GM23338 (cell line): ENCODE results near the gene PDCD11. TPM values are rescaled to one million over a fixed set of nuclear protein-coding genes. Genes with fewer than 3 reads are reported as not detected.

Experiments used
- POLR2AphosphoS5 ChIP-seq: IDR thresholded peaks from 2 replicates; pipeline ENCODE4 v1.6.1; 2016; ENCODE audit warnings: antibody characterized with exemption, low read depth
- ZNF114 ChIP-seq: fragments of 250-450 bp; sonication (Bioruptor Pico); IDR thresholded peaks from 2 replicates; pipeline ENCODE4 v1.5.0; 2020; ENCODE audit warnings: mild to moderate bottlenecking, moderate library complexity
- polyA plus RNA-seq: library from polyadenylated mRNA; unstranded; fragments of >200 nt; fragmentation: Nextera tagmentation; extraction: Ambion mirVana; gene quantifications from 2 replicates; pipeline ENCODE4 v1.2.1, GENCODE V29; 2016
- total RNA-seq: library from RNA; depleted of rRNA; stranded (reverse); fragments of >200 nt; shearing (Covaris generic); gene quantifications from 2 replicates; pipeline ENCODE4 v1.2.3, GENCODE V29; 2014
- TF ChIP-seq, protein P1 (sequence below): fragments of 250-450 bp; sonication (Bioruptor Pico); IDR thresholded peaks from 2 replicates; pipeline ENCODE4 v1.5.0; 2020; ENCODE audit warnings: mild to moderate bottlenecking, moderate library complexity
- TF ChIP-seq, protein P2 (sequence below): IDR thresholded peaks from one replicate; pipeline ENCODE4 v1.6.1; 2018; ENCODE audit warnings: antibody characterized with exemption; ENCODE audit not compliant: unreplicated experiment

Gene PDCD11
- total and polyA plus RNA-seq, 2 experiments from 2014 or later = 82.1 to 87.8 TPM

DNA sequence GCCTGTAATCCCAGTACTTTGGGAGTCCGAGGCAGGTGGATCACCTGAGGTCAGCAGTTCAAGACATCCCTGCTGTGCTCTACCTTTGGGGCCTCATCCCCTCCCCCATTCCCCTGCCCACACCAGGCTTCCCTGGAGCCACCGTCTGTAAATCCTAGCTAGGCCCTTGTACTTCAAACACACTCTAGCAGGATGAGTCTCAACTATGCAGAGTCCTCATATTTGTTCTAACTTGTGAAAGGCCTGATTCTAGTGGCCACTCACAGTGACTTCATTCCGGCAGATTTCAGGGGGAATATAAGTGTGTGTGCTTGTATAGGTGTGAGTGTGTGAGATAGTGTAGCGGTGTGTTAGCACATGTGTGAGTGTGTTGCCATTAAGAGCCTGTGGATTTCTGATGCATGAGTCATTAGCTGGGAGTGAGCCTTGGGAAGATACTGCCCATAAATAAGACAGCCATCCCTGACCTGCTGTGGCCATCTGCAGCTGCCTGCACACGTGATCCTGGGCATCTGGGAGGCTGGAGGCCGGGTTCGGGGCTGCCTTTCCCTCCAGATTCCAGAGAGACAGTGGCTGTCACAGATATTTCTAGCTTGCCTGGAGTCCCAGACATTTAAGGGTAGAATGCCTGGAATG is 95.4 kb downstream of the PDCD11 start (continued):
- TF ChIP-seq, protein P1, sequence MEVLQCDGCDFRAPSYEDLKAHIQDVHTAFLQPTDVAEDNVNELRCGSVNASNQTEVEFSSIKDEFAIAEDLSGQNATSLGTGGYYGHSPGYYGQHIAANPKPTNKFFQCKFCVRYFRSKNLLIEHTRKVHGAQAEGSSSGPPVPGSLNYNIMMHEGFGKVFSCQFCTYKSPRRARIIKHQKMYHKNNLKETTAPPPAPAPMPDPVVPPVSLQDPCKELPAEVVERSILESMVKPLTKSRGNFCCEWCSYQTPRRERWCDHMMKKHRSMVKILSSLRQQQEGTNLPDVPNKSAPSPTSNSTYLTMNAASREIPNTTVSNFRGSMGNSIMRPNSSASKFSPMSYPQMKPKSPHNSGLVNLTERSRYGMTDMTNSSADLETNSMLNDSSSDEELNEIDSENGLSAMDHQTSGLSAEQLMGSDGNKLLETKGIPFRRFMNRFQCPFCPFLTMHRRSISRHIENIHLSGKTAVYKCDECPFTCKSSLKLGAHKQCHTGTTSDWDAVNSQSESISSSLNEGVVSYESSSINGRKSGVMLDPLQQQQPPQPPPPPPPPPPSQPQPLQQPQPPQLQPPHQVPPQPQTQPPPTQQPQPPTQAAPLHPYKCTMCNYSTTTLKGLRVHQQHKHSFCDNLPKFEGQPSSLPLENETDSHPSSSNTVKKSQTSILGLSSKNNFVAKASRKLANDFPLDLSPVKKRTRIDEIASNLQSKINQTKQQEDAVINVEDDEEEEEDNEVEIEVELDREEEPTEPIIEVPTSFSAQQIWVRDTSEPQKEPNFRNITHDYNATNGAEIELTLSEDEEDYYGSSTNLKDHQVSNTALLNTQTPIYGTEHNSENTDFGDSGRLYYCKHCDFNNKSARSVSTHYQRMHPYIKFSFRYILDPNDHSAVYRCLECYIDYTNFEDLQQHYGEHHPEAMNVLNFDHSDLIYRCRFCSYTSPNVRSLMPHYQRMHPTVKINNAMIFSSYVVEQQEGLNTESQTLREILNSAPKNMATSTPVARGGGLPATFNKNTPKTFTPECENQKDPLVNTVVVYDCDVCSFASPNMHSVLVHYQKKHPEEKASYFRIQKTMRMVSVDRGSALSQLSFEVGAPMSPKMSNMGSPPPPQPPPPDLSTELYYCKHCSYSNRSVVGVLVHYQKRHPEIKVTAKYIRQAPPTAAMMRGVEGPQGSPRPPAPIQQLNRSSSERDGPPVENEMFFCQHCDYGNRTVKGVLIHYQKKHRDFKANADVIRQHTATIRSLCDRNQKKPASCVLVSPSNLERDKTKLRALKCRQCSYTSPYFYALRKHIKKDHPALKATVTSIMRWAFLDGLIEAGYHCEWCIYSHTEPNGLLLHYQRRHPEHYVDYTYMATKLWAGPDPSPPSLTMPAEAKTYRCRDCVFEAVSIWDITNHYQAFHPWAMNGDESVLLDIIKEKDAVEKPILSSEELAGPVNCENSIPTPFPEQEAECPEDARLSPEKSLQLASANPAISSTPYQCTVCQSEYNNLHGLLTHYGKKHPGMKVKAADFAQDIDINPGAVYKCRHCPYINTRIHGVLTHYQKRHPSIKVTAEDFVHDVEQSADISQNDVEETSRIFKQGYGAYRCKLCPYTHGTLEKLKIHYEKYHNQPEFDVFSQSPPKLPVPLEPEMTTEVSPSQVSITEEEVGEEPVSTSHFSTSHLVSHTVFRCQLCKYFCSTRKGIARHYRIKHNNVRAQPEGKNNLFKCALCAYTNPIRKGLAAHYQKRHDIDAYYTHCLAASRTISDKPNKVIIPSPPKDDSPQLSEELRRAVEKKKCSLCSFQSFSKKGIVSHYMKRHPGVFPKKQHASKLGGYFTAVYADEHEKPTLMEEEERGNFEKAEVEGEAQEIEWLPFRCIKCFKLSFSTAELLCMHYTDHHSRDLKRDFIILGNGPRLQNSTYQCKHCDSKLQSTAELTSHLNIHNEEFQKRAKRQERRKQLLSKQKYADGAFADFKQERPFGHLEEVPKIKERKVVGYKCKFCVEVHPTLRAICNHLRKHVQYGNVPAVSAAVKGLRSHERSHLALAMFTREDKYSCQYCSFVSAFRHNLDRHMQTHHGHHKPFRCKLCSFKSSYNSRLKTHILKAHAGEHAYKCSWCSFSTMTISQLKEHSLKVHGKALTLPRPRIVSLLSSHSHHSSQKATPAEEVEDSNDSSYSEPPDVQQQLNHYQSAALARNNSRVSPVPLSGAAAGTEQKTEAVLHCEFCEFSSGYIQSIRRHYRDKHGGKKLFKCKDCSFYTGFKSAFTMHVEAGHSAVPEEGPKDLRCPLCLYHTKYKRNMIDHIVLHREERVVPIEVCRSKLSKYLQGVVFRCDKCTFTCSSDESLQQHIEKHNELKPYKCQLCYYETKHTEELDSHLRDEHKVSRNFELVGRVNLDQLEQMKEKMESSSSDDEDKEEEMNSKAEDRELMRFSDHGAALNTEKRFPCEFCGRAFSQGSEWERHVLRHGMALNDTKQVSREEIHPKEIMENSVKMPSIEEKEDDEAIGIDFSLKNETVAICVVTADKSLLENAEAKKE (CRISPR knock-in tag) = no peak
- TF ChIP-seq ZNF114 = no peak
- no peak for TF ChIP-seq POLR2AphosphoS5
- TF ChIP-seq, protein P2, sequence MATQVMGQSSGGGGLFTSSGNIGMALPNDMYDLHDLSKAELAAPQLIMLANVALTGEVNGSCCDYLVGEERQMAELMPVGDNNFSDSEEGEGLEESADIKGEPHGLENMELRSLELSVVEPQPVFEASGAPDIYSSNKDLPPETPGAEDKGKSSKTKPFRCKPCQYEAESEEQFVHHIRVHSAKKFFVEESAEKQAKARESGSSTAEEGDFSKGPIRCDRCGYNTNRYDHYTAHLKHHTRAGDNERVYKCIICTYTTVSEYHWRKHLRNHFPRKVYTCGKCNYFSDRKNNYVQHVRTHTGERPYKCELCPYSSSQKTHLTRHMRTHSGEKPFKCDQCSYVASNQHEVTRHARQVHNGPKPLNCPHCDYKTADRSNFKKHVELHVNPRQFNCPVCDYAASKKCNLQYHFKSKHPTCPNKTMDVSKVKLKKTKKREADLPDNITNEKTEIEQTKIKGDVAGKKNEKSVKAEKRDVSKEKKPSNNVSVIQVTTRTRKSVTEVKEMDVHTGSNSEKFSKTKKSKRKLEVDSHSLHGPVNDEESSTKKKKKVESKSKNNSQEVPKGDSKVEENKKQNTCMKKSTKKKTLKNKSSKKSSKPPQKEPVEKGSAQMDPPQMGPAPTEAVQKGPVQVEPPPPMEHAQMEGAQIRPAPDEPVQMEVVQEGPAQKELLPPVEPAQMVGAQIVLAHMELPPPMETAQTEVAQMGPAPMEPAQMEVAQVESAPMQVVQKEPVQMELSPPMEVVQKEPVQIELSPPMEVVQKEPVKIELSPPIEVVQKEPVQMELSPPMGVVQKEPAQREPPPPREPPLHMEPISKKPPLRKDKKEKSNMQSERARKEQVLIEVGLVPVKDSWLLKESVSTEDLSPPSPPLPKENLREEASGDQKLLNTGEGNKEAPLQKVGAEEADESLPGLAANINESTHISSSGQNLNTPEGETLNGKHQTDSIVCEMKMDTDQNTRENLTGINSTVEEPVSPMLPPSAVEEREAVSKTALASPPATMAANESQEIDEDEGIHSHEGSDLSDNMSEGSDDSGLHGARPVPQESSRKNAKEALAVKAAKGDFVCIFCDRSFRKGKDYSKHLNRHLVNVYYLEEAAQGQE = no peak
